Esophagus squamous epithelium (tissue), 5 donors: Measurements from ENCODE around the gene HTN1. TPM values are rescaled to one million over a fixed set of nuclear protein-coding genes. Genes with fewer than 3 reads are reported as not detected.
"Not testable (repeated sequence)": the region's sequence is repeated elsewhere in the genome, so short reads cannot be mapped to it uniquely, and the experiment has no call there.

Experiments used
- DNase-seq: peaks from one replicate; lab custom pipeline; 2025; lab: John Stamatoyannopoulos, UW
- H3K27ac ChIP-seq, 4 donors: fragments of 200-600 bp; sonication (generic); one replicate each; pipeline ENCODE4 v1.5.1; 2016 to 2019; ENCODE audit warnings: mild to moderate bottlenecking in 1 of 4
- H3K27me3 ChIP-seq, 4 donors: fragments of 200-600 bp; sonication (generic); 1 replicate in 3 of 4; 2 replicates in 1 of 4; pipeline versions ENCODE4 v1.5.1 to v1.6.0; 2017 to 2021; ENCODE audit warnings: antibody characterized with exemption in 1 of 4
- H3K36me3 ChIP-seq, 3 donors: fragments of 200-600 bp; sonication (generic); one replicate each; pipeline ENCODE4 v1.5.1; 2016 to 2019
- H3K4me1 ChIP-seq, 3 donors: fragments of 200-600 bp; sonication (generic); one replicate each; pipeline ENCODE4 v1.5.1; 2017 to 2019
- H3K4me3 ChIP-seq, 4 donors: fragments of 200-600 bp; sonication (generic); 1 replicate in 3 of 4; 2 replicates in 1 of 4; pipeline ENCODE4 v1.5.1; 2016 to 2019; ENCODE audit warnings: mild to moderate bottlenecking in 2 of 4, moderate library complexity in 1 of 4
- H3K9me3 ChIP-seq, 3 donors: fragments of 200-600 bp; sonication (generic); one replicate each; pipeline ENCODE4 v1.5.1; 2016 to 2019
- POLR2A ChIP-seq, 4 donors: fragments of 450-650 bp; IDR thresholded peaks; one replicate each; pipeline ENCODE4 v1.6.1; 2017; ENCODE audit warnings: antibody characterized with exemption in 4 of 4, mild to moderate bottlenecking in 4 of 4, moderate library complexity in 3 of 4
- WGBS, 2 donors: methylation state at CpG; one replicate each; pipeline ENCODE4 v1.1.5; 2018; 5-methylcytosine and 5-hydroxymethylcytosine counted together
- intact Hi-C: fragments of 100-400 bp; cut with DNase I; formaldehyde crosslinking; loops from one replicate; pipeline ENCODE4 v1.15.0; 2022
- total RNA-seq, 4 donors: library from RNA; depleted of rRNA; stranded (reverse); fragments of >200 nt; gene quantifications; one replicate each; pipeline ENCODE4 v1.1.0, GENCODE V29; 2016
- TF ChIP-seq, protein P1 (sequence below), 6 experiments: fragments of 450-650 bp in 4 of 6; fragments of 200-600 bp in 2 of 6; sonication (generic) in 2 of 6; IDR thresholded peaks; one replicate each; pipeline ENCODE4 v1.5.1; 2016 to 2019; ENCODE audit warnings: antibody characterized with exemption in 6 of 6, mild to moderate bottlenecking in 4 of 6, moderate library complexity in 4 of 6
- donor health status: DM: yes; HTN: yes; CAD: no.

Gene HTN1
- not detected for total RNA-seq

- DNase-seq, H3K9me3 ChIP-seq, H3K27me3 ChIP-seq, H3K36me3 ChIP-seq, H3K27ac ChIP-seq, intact Hi-C loops, H3K4me1 ChIP-seq, H3K4me3 ChIP-seq: not testable (repeated sequence)
- 55 to 66% methylated on average over 6 of the region's 6 CpGs for WGBS, 2 donors
Measured at GRCh38 chr4:70050138-70050537, at the start of gene HTN1. Gene HTN1 (plus strand): TSS chr4:70050438. CDS start chr4:70053077, 2,639 bp downstream.

GRCh38 chr4:70000711-70001110, 49.5 kb upstream of the HTN1 start:
- 68 to 84% methylated on average over 1 of the region's 1 CpG for WGBS, 2 donors
- TF ChIP-seq POLR2A (IDR thresholded peaks at IDR 0.05): no peak
- TF ChIP-seq, protein P1, sequence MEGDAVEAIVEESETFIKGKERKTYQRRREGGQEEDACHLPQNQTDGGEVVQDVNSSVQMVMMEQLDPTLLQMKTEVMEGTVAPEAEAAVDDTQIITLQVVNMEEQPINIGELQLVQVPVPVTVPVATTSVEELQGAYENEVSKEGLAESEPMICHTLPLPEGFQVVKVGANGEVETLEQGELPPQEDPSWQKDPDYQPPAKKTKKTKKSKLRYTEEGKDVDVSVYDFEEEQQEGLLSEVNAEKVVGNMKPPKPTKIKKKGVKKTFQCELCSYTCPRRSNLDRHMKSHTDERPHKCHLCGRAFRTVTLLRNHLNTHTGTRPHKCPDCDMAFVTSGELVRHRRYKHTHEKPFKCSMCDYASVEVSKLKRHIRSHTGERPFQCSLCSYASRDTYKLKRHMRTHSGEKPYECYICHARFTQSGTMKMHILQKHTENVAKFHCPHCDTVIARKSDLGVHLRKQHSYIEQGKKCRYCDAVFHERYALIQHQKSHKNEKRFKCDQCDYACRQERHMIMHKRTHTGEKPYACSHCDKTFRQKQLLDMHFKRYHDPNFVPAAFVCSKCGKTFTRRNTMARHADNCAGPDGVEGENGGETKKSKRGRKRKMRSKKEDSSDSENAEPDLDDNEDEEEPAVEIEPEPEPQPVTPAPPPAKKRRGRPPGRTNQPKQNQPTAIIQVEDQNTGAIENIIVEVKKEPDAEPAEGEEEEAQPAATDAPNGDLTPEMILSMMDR (IDR thresholded peaks at IDR 0.05): no peak

GRCh38 chr4:70002507-70002906, 47.7 kb upstream of the HTN1 start:
- H3K36me3 ChIP-seq: no peaks in the 10 kb centered on the region
- TF ChIP-seq POLR2A (IDR thresholded peaks at IDR 0.05): no peak
- TF ChIP-seq, protein P1 (IDR thresholded peaks at IDR 0.05): no peak
- no peaks in the 10 kb centered on the region for H3K4me1 ChIP-seq
- H3K27me3 ChIP-seq: no peaks in the 10 kb centered on the region
- no peak for DNase-seq
- H3K4me3 ChIP-seq: no peak overlapping the region
- intact Hi-C loops: no loop called here
- no peak overlapping the region for H3K27ac ChIP-seq
- no peaks in the 10 kb centered on the region for H3K9me3 ChIP-seq

More at GRCh38 chr4:70000711-70001110, 49.5 kb upstream of the HTN1 start:
- no peak overlapping the region for H3K4me3 ChIP-seq
- intact Hi-C loops: no loop called here
- peaks cover 0 to 2% (median 0%) of the 10 kb centered on the region in 3 donors for H3K4me1 ChIP-seq
- no peaks in the 10 kb centered on the region for H3K9me3 ChIP-seq
- H3K36me3 ChIP-seq: no peaks in the 10 kb centered on the region
- H3K27me3 ChIP-seq: no peaks in the 10 kb centered on the region
- DNase-seq: no peak
- no peak overlapping the region for H3K27ac ChIP-seq

- TF ChIP-seq, protein P1 (IDR thresholded peaks at IDR 0.05): no peak
- no peak for TF ChIP-seq POLR2A (IDR thresholded peaks at IDR 0.05)
- DNase-seq: no peak
- intact Hi-C loops: no loop called here
- no peaks in the 10 kb centered on the region for H3K9me3 ChIP-seq
- H3K36me3 ChIP-seq: no peaks in the 10 kb centered on the region
- no peaks in the 10 kb centered on the region for H3K4me1 ChIP-seq
- no peak overlapping the region for H3K4me3 ChIP-seq
- no peak overlapping the region for H3K27ac ChIP-seq
- H3K27me3 ChIP-seq: no peaks in the 10 kb centered on the region
- WGBS, 2 donors: 42 to 45% methylated on average over 3 of the region's 3 CpGs
Measured at GRCh38 chr4:70008771-70009170, 41.5 kb upstream of the HTN1 start.

- WGBS, 2 donors: 70 to 100% methylated on average over 3 to 7 of the region's 10 CpGs
- H3K9me3 ChIP-seq, H3K27me3 ChIP-seq, H3K36me3 ChIP-seq, H3K27ac ChIP-seq, H3K4me3 ChIP-seq, H3K4me1 ChIP-seq, intact Hi-C loops, DNase-seq: not testable (repeated sequence)
Measured at GRCh38 chr4:70019006-70019405, 31.2 kb upstream of the HTN1 start.

DNA sequence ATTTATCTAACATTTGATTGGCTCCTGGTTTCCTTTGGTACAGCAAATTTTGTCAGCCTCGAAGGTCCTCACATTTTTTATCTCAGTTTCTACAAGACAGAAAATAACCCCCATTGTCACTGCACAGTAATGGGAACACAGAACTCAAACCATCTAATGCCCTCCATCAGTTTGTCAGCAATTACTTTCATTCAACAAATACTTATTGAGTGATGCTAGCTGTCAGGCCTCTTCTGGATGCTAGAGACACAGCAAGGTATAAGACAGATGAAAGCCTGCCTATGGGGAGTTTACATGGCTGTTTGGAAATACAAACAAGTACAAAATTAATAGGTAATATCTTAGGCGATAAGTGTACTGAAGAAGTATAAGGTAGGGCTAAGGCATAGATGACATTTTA, 27.0 kb upstream of the HTN1 start:
- H3K36me3 ChIP-seq: no peaks in the 10 kb centered on the region

More for the DNA sequence above, 27.0 kb upstream of the HTN1 start:
- Histone ChIP-seq H3K9me3 (no peaks in the 10 kb centered on the region), H3K4me1 (no peaks in the 10 kb centered on the region), H3K27ac (no peak overlapping the region), H3K4me3 (no peak overlapping the region), H3K27me3 (no peaks in the 10 kb centered on the region)
- no peak for DNase-seq
- intact Hi-C loops: no loop called here
- 65 to 76% methylated on average over 2 of the region's 2 CpGs for WGBS, 2 donors
- TF ChIP-seq, protein P1 (IDR thresholded peaks at IDR 0.05): no peak
- no peak for TF ChIP-seq POLR2A (IDR thresholded peaks at IDR 0.05)
